GM21381 (cell line): ENCODE data around the gene MTX3.
A peak's percentile ranks its signal among the peaks of the same experiment; 100 is the strongest.

Experiments
- ATAC-seq: cut with Tn5 transposase; IDR thresholded peaks from one replicate; pipeline ENCODE4 v1.9.1; 2021; ENCODE audit warnings: mild to moderate bottlenecking, moderate library complexity; ENCODE audit not compliant: unreplicated experiment

Gene MTX3

GRCh38 chr5:79990598-79991507 is at the start of gene MTX3:
TSS of gene MTX3 (minus strand) at chr5:79991262. CDS start at chr5:79991238, 24 bp downstream.
- peak; percentile 84 for ATAC-seq

GRCh38 chr5:80039650-80040049 is 48.6 kb upstream of the MTX3 start:
- ATAC-seq = no peak

GRCh38 chr5:80037366-80037765 is 46.3 kb upstream of the MTX3 start:
- ATAC-seq = no peak

DNA sequence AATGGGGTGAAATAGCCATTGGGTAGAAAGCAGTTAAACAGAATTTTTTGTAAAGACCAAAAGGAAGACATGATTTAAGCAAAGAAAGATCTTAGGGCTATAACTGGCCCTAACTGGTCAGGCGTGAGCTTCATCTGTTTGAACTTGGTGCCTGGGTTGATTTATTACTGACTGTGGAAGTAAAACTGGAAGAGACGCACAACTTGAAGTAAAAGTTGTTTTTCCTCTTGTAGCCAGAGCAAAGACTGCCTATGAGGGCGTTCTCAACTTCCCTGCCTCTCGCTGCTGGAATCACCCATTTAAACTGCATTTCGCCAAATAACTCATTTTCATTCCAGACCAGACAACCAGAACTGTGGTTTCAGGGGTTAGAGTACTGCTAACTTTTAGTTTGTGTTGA is 45.6 kb upstream of the MTX3 start:
- ATAC-seq = no peak

- ATAC-seq = no peak
These were observed 44.8 kb upstream of the MTX3 start for GRCh38 chr5:80035839-80036238.

- no peak for ATAC-seq
These were observed 44.1 kb upstream of the MTX3 start, which contains the start of gene THBS4 for GRCh38 chr5:80034962-80035821. TSS of gene THBS4 (plus strand) at chr5:80035348. CDS start at chr5:80035538, 190 bp downstream.

- ATAC-seq = no peak
These were observed 43.5 kb upstream of the MTX3 start for GRCh38 chr5:80034559-80034958.

DNA sequence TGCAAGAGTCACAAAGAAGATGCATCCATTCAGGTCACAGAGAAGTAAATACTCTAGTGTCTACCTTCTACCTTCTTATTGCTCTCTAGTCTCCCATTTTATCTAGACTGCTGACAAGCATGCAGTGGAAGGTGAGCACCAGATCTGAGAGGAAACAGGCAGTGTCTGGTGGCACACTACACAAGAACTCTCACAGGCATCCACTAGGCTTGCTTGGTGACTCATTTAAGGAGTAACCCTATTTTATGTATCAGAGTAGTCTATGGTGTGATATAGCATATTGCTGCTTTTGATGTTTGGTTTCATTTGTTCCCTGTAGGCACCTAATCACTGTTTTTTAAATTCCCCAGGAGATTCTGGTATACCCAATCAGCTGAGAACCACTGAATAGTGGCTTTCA is 42.5 kb upstream of the MTX3 start:
- ATAC-seq = no peak

- ATAC-seq = no peak
These were observed 40.0 kb upstream of the MTX3 start for GRCh38 chr5:80031109-80031508.

GRCh38 chr5:80026841-80027240 is 35.8 kb upstream of the MTX3 start:
- no peak for ATAC-seq

- no peak for ATAC-seq
These were observed 34.0 kb upstream of the MTX3 start for GRCh38 chr5:80025069-80025468.

DNA sequence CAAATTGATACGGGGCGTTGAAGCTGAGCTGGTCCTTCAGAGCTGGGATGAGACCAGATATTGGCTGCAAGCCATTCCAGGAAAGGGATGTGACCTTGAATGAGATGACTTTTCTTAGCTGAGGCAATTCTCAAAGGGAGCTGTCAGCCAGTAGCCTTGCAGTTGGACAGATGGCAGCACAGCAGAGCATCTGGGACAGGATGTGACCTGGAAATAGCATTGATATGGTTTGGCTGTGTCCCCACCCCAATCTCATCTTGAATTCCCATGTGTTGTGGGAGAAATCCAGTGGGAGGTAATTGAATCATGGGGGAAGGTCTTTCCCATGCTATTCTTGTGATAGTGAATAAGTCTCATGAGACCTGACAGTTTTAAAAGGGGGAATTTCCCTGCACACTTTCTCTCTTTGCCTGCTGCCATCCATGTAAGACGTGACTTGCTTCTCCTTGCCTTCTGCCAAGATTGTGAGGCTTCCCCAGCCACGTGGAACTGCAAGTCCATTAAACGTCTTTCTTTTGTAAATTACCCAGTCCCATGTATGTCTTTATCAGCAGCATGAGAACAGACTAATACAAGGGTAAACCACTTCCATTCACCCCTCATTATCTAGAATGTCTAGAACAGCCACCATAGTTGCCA is 19.8 kb upstream of the MTX3 start:
- no peak for ATAC-seq

DNA sequence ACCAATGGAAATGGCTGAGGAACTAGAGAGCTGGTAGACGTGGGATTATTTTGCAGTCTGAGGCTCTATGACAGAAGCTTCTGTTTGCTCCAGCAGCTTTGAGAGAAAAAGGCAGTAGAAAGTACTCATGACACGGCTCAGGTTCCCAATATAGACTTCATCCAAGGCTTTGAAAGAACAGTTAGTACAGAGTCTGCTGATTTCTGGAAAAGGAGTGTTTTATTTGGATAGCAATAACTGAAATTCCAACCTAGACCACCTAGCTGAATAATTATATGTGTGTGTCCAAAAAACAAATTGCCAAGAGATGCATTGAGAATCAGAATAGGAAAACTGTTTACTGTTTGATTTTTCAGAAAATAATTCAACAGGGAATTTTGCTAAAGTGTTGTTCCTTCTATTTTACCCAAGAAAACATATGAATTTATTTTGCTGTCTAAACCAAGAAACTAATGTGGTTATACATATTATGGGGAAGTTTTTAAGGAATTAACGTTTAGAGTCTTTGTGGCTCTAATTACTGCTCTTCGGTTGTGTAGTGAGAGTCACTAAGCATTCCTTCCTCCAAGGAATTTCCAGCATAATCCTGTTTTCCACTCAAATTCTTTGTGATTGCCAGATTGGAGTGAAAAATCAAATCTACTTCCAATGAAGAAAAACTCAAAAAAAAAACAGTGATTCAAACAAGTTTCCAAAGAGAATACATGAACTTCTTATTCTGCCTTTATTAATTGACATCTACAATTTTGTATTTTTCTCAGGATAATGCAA is 18.1 kb upstream of the MTX3 start:
- ATAC-seq = no peak

GRCh38 chr5:80002677-80003076 is 11.6 kb upstream of the MTX3 start:
- no peak for ATAC-seq

- ATAC-seq = no peak
These were observed 8.7 kb upstream of the MTX3 start for GRCh38 chr5:79999722-80000121.

GRCh38 chr5:79992891-79993657 is 2.0 kb upstream of the MTX3 start:
- ATAC-seq = no peak

- ATAC-seq = peak; percentile 47
These were observed 861 bp downstream of the MTX3 start for GRCh38 chr5:79990205-79990597.

DNA sequence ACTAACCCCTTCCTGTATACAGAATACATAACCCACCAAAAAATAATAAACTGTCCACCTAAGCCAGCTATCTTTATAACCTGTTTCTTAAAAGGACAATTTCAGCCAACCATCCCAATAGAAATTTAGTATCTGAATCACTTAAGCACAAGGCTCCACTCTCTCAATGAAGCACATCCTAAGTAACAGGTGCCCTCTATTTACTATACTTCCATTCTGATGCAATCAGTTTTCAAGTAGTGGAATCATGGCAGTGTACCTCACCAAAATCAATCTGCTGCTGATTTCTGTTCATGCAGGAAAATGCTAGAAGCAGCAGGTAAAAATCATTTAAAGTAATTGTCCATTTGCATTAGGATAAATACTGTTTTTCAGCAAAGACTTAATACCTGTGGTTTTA is 4.8 kb downstream of the MTX3 start:
- no peak for ATAC-seq

- ATAC-seq = no peak
These were observed 5.8 kb downstream of the MTX3 start for GRCh38 chr5:79985288-79985687.

DNA sequence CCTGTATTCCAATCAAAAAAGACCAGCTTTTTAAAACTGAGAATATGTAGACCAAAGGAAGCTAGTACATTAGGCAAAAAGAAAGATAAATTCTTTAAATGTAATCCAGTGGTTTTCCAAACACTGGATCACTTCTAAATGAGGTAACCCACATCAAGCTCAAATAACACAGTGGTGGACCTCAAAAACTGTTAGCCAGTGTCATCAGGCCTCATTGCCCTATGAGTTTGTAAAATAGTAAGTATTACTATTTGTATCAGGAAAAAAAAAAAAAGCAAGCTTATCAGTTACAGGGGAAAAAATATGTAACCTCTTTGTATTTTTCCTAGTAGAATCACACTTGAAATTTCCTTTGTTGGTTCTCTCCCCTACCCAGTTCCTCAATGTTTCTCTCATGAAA is 6.7 kb downstream of the MTX3 start:
- no peak for ATAC-seq
